Measurements from ENCODE around the gene FLNB. TPM values are rescaled to one million over a fixed set of nuclear protein-coding genes. Genes with fewer than 3 reads are reported as not detected.

FLNB gene
- total and polyA plus RNA-seq, 10 of the 15 experiments (the other 5 are each of a cell fraction or from before 2014, with no cell fraction given): 13.6 to 51.8 (median 26.4) TPM

- in situ Hi-C loops (cut with MboI) (loop anchor here (5.0 kb wide), 1 partner anchor 165 kb away; no protein-coding TSS in a partner anchor), intact Hi-C loops (cut with micrococcal nuclease; ENCODE audit: unreplicated experiment) (loop anchor here (2.0 to 5.0 kb wide), 2 partner anchors 22 to 60 kb away; no protein-coding TSS in a partner anchor)
- peak; percentile 30 for DNase-seq (ENCODE audit: low read depth, low spot score)
- FAIRE-seq: no peak
- ChIA-PET POLR2A (interaction anchor here (0.9 to 2.6 kb wide), 8 partner anchors 13 to 184 kb away, joined by 3 to 18 read pairs (median 5); no protein-coding TSS in a partner anchor), RAD21 (ENCODE audit: unreplicated experiment) (interaction anchor here (0.6 to 8.9 kb wide), 15 partner anchors 12 to 294 kb away, joined by 3 to 110 read pairs (median 4); partner anchors contain the start of genes HTD2 and RPP14), CTCF (interaction anchor here (0.8 to 9.0 kb wide), 10 partner anchors 8 to 294 kb away, joined by 3 to 88 read pairs (median 8); partner anchors contain the start of genes HTD2 and RPP14), SMC1A (ENCODE audit: uncharacterized antibody, unreplicated experiment) (interaction anchor here (0.6 to 9.7 kb wide), 14 partner anchors 8 to 205 kb away, joined by 3 to 135 read pairs (median 12); no protein-coding TSS in a partner anchor)
- ATAC-seq: peak; percentile 12
- no peak overlapping the region for H2AFZ ChIP-seq (ENCODE audit: control insufficient read depth, low read depth, low read length)
- TF ChIP-seq RUNX3 (IDR thresholded peaks at IDR 0.05; ENCODE audit: low read length) (peak; percentile 67), NFIC (IDR thresholded peaks at IDR 0.05; ENCODE audit: low read depth, low read length) (0 out of 2 replicates have a peak, but pooled peaks have one; percentile 7), TCF3 (IDR thresholded peaks at IDR 0.05; ENCODE audit: borderline replicate concordance, insufficient read depth, low read depth, low read length) (peak; percentile 64; the same call in 1 of the 2 replicates), YY1 (IDR thresholded peaks at IDR 0.05; ENCODE audit: low read depth, low read length) (0 out of 2 replicates have a peak, but pooled peaks have one; percentile 39), JUNB (IDR thresholded peaks at IDR 0.05) (peak; percentile 38; the same call in 1 of the 2 replicates), NFYA (IDR thresholded peaks at IDR 0.05; ENCODE audit: borderline replicate concordance, low read depth, low read length) (no peak), GATAD2B (conservative IDR thresholded peaks at IDR 0.05; ENCODE audit: low read depth) (no peak), TCF7 (IDR thresholded peaks at IDR 0.05; ENCODE audit: borderline replicate concordance) (peak; percentile 90), MLLT1 (IDR thresholded peaks at IDR 0.05) (no peak), EED (IDR thresholded peaks at IDR 0.05; ENCODE audit: low read depth) (peak; percentile 50; the same call in 1 of the 2 replicates), TCF12 (IDR thresholded peaks at IDR 0.05; ENCODE audit: low read depth, low read length) (peak; percentile 69; the same call in 1 of the 2 replicates), NR2F1 (conservative IDR thresholded peaks at IDR 0.05) (peak; percentile 50; the same call in 1 of the 2 replicates)
- no peaks in the 10 kb centered on the region for H3K9me3 ChIP-seq (replicated peaks; ENCODE audit: control insufficient read depth, insufficient read depth, low read length)
- no peak overlapping the region for H3K9ac ChIP-seq (ENCODE audit: control insufficient read depth, insufficient read depth, low read length)
- H3K27me3 ChIP-seq (replicated peaks in 1 of 2; ENCODE audit: control insufficient read depth in 2 of 2, insufficient read depth in 2 of 2, low read length in 1 of 2): no peaks in the 10 kb centered on the region
- BruUV-seq (replicated peaks): no TSS peak
- H3K4me2 ChIP-seq (ENCODE audit: control insufficient read depth, insufficient read depth): 0 out of 2 replicates have a peak overlapping the region, but pooled peaks have one; percentile 33
- H4K20me1 ChIP-seq (ENCODE audit: control insufficient read depth, insufficient read depth): no peaks in the 10 kb centered on the region
- 89% methylated on average over 1 of the region's 1 CpG for WGBS (ENCODE audit: insufficient coverage, insufficient replicate concordance, low lambda C conversion rate, missing lambda C conversion rate)
- H3K36me3 ChIP-seq (ENCODE audit: control insufficient read depth in 2 of 2, insufficient read depth in 2 of 2, low read length in 1 of 2): no peaks in the 10 kb centered on the region
- H3K79me2 ChIP-seq (ENCODE audit: control insufficient read depth, insufficient read depth, low read length): peaks cover 22% of the 10 kb centered on the region
- H3K27ac ChIP-seq (ENCODE audit: control insufficient read depth, insufficient read depth): no peak overlapping the region
- peaks cover 16% of the 10 kb centered on the region for H3K4me1 ChIP-seq (ENCODE audit: control insufficient read depth, insufficient read depth, low read length)
- no peak overlapping the region for H3K4me3 ChIP-seq
These were observed 4.1 kb downstream of the FLNB start for GRCh38 chr3:58012302-58012701.

Data from GM12878 (cell line).